Sigmoid colon (tissue), 4 donors: Measurements from ENCODE around the gene CRISPLD2.

Experiments
- CTCF ChIP-seq, 4 experiments: fragments of 450-650 bp in 3 of 4; fragments of 200-600 bp in 1 of 4; IDR thresholded peaks; one replicate each; pipeline ENCODE4 v1.5.1; 2016 to 2019; ENCODE audit warnings: antibody characterized with exemption in 4 of 4, mild to moderate bottlenecking in 3 of 4, moderate library complexity in 2 of 4
- EP300 ChIP-seq, 4 donors: sonication (generic); formaldehyde crosslinking; IDR thresholded peaks; one replicate each; pipeline ENCODE4 v1.6.1; 2017; ENCODE audit warnings: antibody characterized with exemption in 4 of 4
- POLR2A ChIP-seq, 2 donors: fragments of 450-650 bp; IDR thresholded peaks; one replicate each; pipeline ENCODE4 v1.6.1; 2016; ENCODE audit warnings: antibody characterized with exemption in 2 of 2, mild to moderate bottlenecking in 2 of 2, moderate library complexity in 2 of 2
- POLR2AphosphoS5 ChIP-seq, 4 donors: sonication (generic); formaldehyde crosslinking; IDR thresholded peaks; one replicate each; pipeline ENCODE4 v1.6.1; 2017; ENCODE audit warnings: antibody characterized with exemption in 4 of 4

GRCh38 chr16:84916178-84916577, 96.4 kb downstream of the CRISPLD2 start:
- TF ChIP-seq CTCF (IDR thresholded peaks at IDR 0.05): no peak
- no peak for TF ChIP-seq POLR2AphosphoS5 (IDR thresholded peaks at IDR 0.05)
- no peak for TF ChIP-seq POLR2A (IDR thresholded peaks at IDR 0.05)
- TF ChIP-seq EP300 (IDR thresholded peaks at IDR 0.05): no peak
